Right lobe of liver (tissue), 4 donors: Measurements from ENCODE around the gene PHF11.

Source experiments
- POLR2A ChIP-seq: fragments of 450-650 bp; IDR thresholded peaks from one replicate; pipeline ENCODE4 v1.6.1; 2017; ENCODE audit warnings: antibody characterized with exemption, mild to moderate bottlenecking
- TF ChIP-seq, protein P1 (sequence below), 4 donors: fragments of 200-600 bp in 3 of 4; fragments of 450-650 bp in 1 of 4; IDR thresholded peaks; one replicate each; pipeline versions ENCODE4 v1.5.1 to v1.8.0; 2016 to 2022; ENCODE audit warnings: antibody characterized with exemption in 4 of 4, mild to moderate bottlenecking in 2 of 4
- donor health status: DM: no; HTN: no; CAD: no.
- donor health status: DM: no; HTN: no; CAD: no.
- donor health status: DM: no; HTN: yes; CAD: no.

GRCh38 chr13:49521224-49521623 lies 25.5 kb downstream of the PHF11 start:
- TF ChIP-seq, protein P1, sequence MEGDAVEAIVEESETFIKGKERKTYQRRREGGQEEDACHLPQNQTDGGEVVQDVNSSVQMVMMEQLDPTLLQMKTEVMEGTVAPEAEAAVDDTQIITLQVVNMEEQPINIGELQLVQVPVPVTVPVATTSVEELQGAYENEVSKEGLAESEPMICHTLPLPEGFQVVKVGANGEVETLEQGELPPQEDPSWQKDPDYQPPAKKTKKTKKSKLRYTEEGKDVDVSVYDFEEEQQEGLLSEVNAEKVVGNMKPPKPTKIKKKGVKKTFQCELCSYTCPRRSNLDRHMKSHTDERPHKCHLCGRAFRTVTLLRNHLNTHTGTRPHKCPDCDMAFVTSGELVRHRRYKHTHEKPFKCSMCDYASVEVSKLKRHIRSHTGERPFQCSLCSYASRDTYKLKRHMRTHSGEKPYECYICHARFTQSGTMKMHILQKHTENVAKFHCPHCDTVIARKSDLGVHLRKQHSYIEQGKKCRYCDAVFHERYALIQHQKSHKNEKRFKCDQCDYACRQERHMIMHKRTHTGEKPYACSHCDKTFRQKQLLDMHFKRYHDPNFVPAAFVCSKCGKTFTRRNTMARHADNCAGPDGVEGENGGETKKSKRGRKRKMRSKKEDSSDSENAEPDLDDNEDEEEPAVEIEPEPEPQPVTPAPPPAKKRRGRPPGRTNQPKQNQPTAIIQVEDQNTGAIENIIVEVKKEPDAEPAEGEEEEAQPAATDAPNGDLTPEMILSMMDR (IDR thresholded peaks at IDR 0.05) = no peak
- TF ChIP-seq POLR2A = no peak
